ENCODE results near the gene ABTB2. TPM values are rescaled to one million over a fixed set of nuclear protein-coding genes. Genes with fewer than 3 reads are reported as not detected.

ABTB2 gene
- polyA plus RNA-seq, 1 donor, result 8.7 TPM

DNA sequence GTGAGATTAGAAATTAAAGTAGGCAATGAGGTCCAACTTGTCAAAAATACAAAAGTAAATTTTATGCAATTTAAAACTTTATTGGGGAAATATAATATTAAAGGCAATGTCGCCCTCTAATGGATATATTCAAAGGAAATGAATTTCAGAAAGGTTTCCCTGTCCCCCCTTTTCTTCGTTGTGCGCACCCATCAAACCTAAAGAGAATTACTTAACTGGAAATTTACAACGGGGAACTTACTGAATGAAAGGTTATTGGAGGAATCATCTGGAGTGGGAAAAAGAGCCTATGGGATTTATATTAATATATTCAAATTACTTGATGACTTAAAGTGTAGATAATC is 1.7 kb upstream of the ABTB2 start:
- no peak for DNase-seq

- DNase-seq, result peak; percentile 85
These were observed 1.1 kb upstream of the ABTB2 start for GRCh38 chr11:34358728-34359547.

DNA sequence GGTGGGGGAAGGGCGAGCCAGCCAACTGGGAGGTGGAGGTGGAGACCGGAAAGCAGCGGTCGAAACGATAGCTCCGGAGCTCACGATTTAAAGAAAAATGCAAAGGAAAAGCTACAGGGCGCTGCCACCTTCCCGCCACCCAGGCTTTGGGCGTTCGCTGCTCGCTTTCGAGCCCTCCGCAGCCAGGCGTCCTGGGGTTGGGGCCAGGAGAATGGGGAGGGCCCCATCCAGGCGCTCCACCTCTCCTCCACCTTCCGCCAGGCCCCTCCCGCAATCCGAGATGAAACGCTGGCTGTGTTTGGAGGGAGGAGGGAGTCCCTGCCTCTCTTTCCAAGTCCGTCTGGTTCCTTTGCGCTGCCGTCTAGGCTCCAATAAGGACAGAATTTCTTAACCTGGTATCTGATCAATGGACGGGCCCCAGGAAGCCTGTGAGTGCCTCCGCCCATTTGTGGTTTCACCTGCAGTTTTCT is 483 bp upstream of the ABTB2 start:
- DNase-seq, result peak; percentile 62

GRCh38 chr11:34356913-34357700 is 703 bp downstream of the ABTB2 start:
- no peak for DNase-seq

DNA sequence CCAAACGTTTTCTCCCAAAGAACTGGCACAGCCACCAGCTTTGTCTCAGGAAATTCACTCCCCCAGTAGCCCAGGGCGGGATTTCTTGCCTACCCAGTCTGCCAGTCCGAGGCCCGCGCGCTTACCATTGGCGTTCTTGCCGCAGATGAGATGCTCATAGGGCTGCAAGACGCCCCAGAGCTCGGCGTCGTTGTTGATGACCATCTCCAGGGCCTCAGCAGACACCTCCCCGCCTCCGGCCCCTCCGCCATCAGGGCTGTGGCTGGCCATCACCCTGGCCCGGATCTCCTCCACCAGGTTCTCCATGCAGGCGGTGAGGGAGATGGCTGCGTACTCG is 1.3 kb downstream of the ABTB2 start:
- no peak for DNase-seq

DNA sequence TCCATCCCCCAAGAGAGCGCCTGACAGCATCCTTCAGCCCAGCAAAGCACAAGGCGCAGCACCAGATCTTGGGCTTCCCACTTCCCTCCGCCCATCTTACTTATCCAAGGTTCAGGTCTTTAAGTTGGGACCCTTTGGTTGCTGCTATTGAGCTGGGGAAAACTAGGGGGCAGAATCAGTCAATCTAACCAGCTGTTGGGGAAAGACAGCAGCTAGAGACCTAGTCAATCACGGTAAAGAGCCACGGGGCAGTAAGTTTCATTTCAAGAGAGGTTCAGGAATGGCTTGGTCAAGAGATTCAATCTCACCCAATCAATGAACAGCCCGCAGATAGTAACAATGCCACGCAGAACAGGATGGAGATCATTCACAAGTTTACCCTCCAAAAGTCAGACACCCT is 1.7 kb downstream of the ABTB2 start:
- DNase-seq, result no peak

- no peak for DNase-seq
These were observed 2.1 kb downstream of the ABTB2 start for GRCh38 chr11:34355726-34356125.

- no peak for DNase-seq
These were observed 3.0 kb downstream of the ABTB2 start for GRCh38 chr11:34354782-34355181.

DNA sequence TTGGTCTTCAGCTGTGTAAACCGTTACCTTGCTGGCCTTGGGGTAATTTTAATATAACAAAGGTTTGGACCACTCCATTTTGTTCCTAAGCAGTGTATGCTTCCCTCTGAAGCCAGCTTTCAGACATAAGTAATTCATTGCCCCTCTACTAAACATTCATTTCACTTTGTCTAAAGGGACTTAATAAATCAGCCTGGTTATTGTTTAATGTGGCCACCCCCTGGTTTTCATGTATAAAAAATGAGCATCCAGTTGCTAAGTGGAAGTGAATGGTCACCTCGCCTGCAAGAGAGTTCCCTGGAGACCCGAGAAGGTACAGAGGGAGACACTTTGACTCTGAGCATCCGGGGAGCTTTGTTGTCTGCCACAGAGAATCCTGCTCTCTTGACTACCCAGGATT is 3.9 kb downstream of the ABTB2 start:
- no peak for DNase-seq

- no peak for DNase-seq
These were observed 5.9 kb downstream of the ABTB2 start for GRCh38 chr11:34351687-34352469.

DNA sequence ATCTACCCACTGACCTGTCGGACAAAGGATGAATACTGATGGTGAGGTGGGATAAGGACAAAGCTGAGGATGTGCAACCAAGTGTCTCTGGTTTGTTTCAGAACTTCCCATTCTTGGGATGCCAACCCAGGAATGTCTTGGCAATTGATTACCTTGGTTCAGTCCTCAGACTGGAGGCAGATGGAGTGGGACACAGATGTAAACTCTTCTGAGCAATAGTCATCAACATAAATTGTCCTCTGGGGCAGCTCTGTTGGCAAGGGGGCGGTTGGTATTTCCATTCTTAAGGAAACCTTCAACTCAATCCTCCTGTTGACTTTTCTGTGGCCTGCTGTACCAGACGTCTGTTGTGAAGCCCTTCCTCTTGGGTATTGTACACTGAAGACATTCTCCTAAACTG is 6.8 kb downstream of the ABTB2 start:
- no peak for DNase-seq

- DNase-seq, result no peak
These were observed 7.9 kb downstream of the ABTB2 start for GRCh38 chr11:34349882-34350281.

- DNase-seq, result no peak
These were observed 8.9 kb downstream of the ABTB2 start for GRCh38 chr11:34348919-34349318.

DNA sequence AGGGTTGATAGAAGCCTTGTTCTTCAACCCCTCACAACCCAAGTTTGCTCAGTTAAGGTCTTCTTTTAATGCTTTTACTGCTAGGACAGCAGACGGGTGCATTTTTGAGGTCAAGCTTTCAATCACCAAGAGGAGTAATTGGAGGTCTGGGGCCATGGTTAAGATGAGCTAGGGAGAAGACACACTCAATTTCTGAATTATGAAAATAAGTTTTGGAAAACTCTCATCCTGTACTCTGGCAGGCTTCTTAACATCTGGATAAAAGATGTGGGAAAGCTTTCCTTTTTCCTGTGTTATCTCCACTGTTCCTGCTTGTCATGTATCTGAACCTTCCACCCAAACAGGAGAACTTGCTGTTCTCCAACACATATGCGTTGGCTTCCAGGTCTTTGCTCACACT is 9.7 kb downstream of the ABTB2 start:
- DNase-seq, result no peak

GRCh38 chr11:34346551-34346950 is 11.3 kb downstream of the ABTB2 start:
- no peak for DNase-seq

- peak; percentile 75 for DNase-seq
These were observed 11.8 kb downstream of the ABTB2 start for GRCh38 chr11:34345991-34346480.

DNA sequence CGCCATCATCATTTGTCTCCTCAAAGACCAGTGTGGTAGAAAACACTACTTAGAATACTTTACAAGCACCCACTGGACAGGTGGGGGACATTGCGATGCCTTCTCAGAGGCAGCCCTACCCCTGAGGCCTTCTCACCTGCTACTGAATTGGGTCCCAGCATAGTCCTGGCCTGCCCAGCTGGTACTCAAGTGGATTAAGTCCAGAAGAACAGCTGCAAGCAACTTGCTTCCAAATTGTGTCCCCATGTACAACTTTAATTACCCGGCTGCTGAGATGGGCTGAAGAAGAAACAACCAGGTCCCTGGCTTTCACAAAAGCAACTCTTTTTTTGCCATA is 12.3 kb downstream of the ABTB2 start:
- no peak for DNase-seq

- DNase-seq, result no peak
These were observed 12.9 kb downstream of the ABTB2 start for GRCh38 chr11:34344768-34345539.

- DNase-seq, result no peak
These were observed 13.4 kb downstream of the ABTB2 start for GRCh38 chr11:34344410-34344767.

- no peak for DNase-seq
These were observed 14.1 kb downstream of the ABTB2 start for GRCh38 chr11:34343686-34344085.

DNA sequence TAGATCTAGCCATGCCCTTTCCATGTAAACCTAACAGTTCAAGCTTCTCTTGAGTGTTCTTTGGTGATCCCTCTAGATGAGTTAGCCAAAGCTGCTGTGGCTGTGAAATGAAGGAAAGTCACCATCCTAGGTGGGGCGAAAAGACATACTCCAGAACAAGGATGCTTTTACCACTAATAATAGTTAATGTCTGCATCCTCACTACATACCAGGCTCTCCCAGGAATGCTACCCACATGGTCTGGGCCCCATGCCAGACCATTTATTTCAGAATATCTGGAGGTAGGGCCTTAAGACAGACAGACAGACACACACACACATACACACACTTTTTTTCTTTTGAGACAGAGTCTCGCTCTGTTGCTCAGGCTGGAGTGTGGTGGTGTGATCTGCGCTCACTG is 14.7 kb downstream of the ABTB2 start:
- no peak for DNase-seq

DNA sequence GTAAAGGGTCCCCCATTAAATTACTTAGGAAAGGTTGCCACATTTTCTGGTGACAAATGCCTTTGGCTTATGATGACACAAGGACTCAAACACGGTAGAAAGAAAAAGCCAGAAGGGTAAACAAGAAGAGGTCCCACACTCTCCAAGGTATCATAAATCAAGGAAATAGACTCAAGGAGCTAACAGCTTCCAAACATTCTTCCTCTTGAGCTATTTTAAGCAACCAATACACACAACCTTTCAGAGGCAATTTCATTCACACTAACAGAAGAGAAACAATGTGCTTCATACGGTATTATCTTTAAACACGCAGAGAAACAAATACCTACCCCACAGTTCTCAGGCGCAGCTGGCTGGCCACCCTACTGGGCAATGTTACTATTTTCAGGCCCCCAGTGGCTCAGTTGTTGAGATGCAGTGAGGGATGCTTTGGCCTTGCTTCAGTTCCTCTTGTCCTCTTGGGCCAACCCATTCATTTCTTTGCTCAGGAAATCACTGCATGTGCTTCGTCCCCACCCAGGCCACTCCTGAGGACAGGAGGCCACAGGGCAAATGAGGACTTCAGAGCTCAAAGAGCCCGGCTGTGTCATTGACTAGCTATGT is 15.8 kb downstream of the ABTB2 start:
- no peak for DNase-seq

Measured in hindlimb muscle (tissue), 1 donor.